H1 (cell line): ENCODE measurements around the gene RAB3A. TPM values are rescaled to one million over a fixed set of nuclear protein-coding genes. Genes with fewer than 3 reads are reported as not detected.

ENCODE experiments used
- CTCF ChIA-PET: fragments of 300-600 bp; sonication (Branson Sonifier 250); formaldehyde crosslinking; loops from one replicate; lab custom pipeline; 2021; ENCODE audit not compliant: partially characterized antibody; lab: Charles Lee
- POLR2A ChIA-PET: fragments of 300-600 bp; sonication (Branson Sonifier 250); formaldehyde crosslinking; loops from one replicate; lab custom pipeline; 2021; ENCODE audit warnings: inconsistent platforms; ENCODE audit not compliant: partially characterized antibody; lab: Charles Lee
- DNase-seq, 2 experiments: peaks; one replicate each; pipeline versions ENCODE4 v3.0.0 to v3.0.0-alpha.2; 2010 to 2022; ENCODE audit warnings: low spot score in 2 of 2, low read depth in 1 of 2, mixed read lengths in 1 of 2
- FAIRE-seq: peaks from 2 replicates; lab custom pipeline; 2011; peaks lifted over from hg19 to GRCh38; lab: Jason Lieb, UNC
- H2AFZ ChIP-seq: 2 replicates; pipeline ENCODE4 v1.8.1; 2012; ENCODE audit warnings: low read length, inconsistent platforms
- H2AK5ac ChIP-seq: 2 replicates; pipeline ENCODE4 v1.6.1; 2013; ENCODE audit warnings: low read depth, low read length
- H2BK120ac ChIP-seq: replicated peaks from 2 replicates; pipeline ENCODE3; 2013; ENCODE audit warnings: low read depth, low read length, inconsistent platforms
- H2BK12ac ChIP-seq: 2 replicates; pipeline ENCODE4 v1.6.1; 2013; ENCODE audit warnings: low read depth, low read length
- H2BK15ac ChIP-seq: 2 replicates; pipeline ENCODE4 v1.6.1; 2013; ENCODE audit warnings: low read length
- H2BK20ac ChIP-seq: 2 replicates; pipeline ENCODE4 v1.6.1; 2013; ENCODE audit warnings: low read length
- H2BK5ac ChIP-seq: 2 replicates; pipeline ENCODE4 v1.6.1; 2013; ENCODE audit warnings: low read depth, low read length
- H3K14ac ChIP-seq: 2 replicates; pipeline ENCODE4 v1.6.1; 2013; ENCODE audit warnings: inconsistent platforms; ENCODE audit not compliant: insufficient read length
- H3K18ac ChIP-seq: 2 replicates; pipeline ENCODE4 v1.6.1; 2013; ENCODE audit warnings: low read length; ENCODE audit errors: extremely low read depth
- H3K23ac ChIP-seq: 2 replicates; pipeline ENCODE4 v1.6.1; 2013; ENCODE audit warnings: inconsistent platforms; ENCODE audit not compliant: insufficient read length
- H3K23me2 ChIP-seq: 2 replicates; pipeline ENCODE4 v1.6.1; 2013; ENCODE audit warnings: low read depth, low read length
- H3K27ac ChIP-seq: 2 replicates; pipeline ENCODE4 v1.6.1; 2011; ENCODE audit warnings: low read depth, low read length, inconsistent platforms
- H3K27me3 ChIP-seq, 4 experiments: replicated peaks in 1 of 4; 1 replicate in 1 of 4; 2 replicates in 3 of 4; pipeline versions ENCODE4 v1.6.1 to v1.8.1; 2011 to 2013; ENCODE audit warnings: low read length in 3 of 4, mild to moderate bottlenecking in 3 of 4, inconsistent platforms in 2 of 4, mixed read lengths in 2 of 4, moderate library complexity in 1 of 4; ENCODE audit not compliant: control insufficient read depth in 3 of 4, insufficient read depth in 3 of 4; ENCODE audit errors: extremely low read depth in 1 of 4
- H3K36me3 ChIP-seq, 4 experiments: 2 replicates each; pipeline versions ENCODE4 v1.6.1 to v1.8.1; 2011 to 2013; ENCODE audit warnings: mild to moderate bottlenecking in 4 of 4, low read length in 3 of 4, moderate library complexity in 2 of 4, control low read depth in 1 of 4, inconsistent platforms in 1 of 4; ENCODE audit not compliant: insufficient read depth in 4 of 4, control insufficient read depth in 2 of 4
- H3K4ac ChIP-seq: replicated peaks from 2 replicates; pipeline ENCODE3; 2013; ENCODE audit warnings: low read length, low read depth, mixed read lengths, inconsistent platforms; ENCODE audit not compliant: insufficient read length
- H3K4me1 ChIP-seq, 4 experiments: replicated peaks in 1 of 4; 1 replicate in 1 of 4; 2 replicates in 3 of 4; pipeline versions ENCODE4 v1.6.1 to v1.8.1; 2011 to 2013; ENCODE audit warnings: low read length in 3 of 4, inconsistent platforms in 2 of 4, mixed read lengths in 1 of 4; ENCODE audit not compliant: insufficient read depth in 4 of 4, control insufficient read depth in 3 of 4
- H3K4me2 ChIP-seq, 2 experiments: 2 replicates each; pipeline versions ENCODE4 v1.6.1 to v1.8.1; 2011 to 2013; ENCODE audit warnings: low read depth in 2 of 2, low read length in 2 of 2, control low read depth in 1 of 2, inconsistent platforms in 1 of 2, mild to moderate bottlenecking in 1 of 2; ENCODE audit not compliant: insufficient read depth in 1 of 2
- H3K4me3 ChIP-seq, 4 experiments: fragments of 200-600, 300-600 bp in 1 of 4; sonication (generic), shearing (Covaris generic), sonication (Bioruptor Twin) in 1 of 4; 2 replicates each; pipeline versions ENCODE4 v1.5.1 to v1.8.1; 2011 to 2016; ENCODE audit warnings: low read length in 4 of 4, low read depth in 3 of 4, control low read depth in 2 of 4, inconsistent platforms in 2 of 4, mild to moderate bottlenecking in 2 of 4, mixed read lengths in 1 of 4, moderate library complexity in 1 of 4; ENCODE audit not compliant: insufficient read depth in 2 of 4; ENCODE audit errors: extremely low read depth in 1 of 4
- H3K56ac ChIP-seq: replicated peaks from 2 replicates; pipeline ENCODE3; 2013; ENCODE audit warnings: low read depth, mild to moderate bottlenecking, mixed read lengths, low read length, inconsistent platforms; ENCODE audit not compliant: insufficient read length
- H3K79me1 ChIP-seq: 2 replicates; pipeline ENCODE4 v1.6.1; 2013; ENCODE audit warnings: low read depth, low read length, control low read depth
- H3K79me2 ChIP-seq, 2 experiments: 2 replicates each; pipeline versions ENCODE4 v1.6.1 to v1.8.1; 2012 to 2013; ENCODE audit warnings: low read length in 2 of 2, mild to moderate bottlenecking in 2 of 2, inconsistent platforms in 1 of 2; ENCODE audit not compliant: insufficient read depth in 2 of 2, control insufficient read depth in 1 of 2
- H3K9ac ChIP-seq, 4 experiments: replicated peaks in 1 of 4; 1 replicate in 1 of 4; 2 replicates in 3 of 4; pipeline versions ENCODE4 v1.6.1 to v1.8.1; 2011 to 2013; ENCODE audit warnings: low read depth in 3 of 4, low read length in 3 of 4, control low read depth in 2 of 4, mild to moderate bottlenecking in 2 of 4, moderate library complexity in 2 of 4, inconsistent platforms in 1 of 4; ENCODE audit errors: extremely low read depth in 1 of 4
- H3K9me3 ChIP-seq, 2 experiments: 2 replicates each; pipeline versions ENCODE4 v1.6.1 to v1.8.1; 2012 to 2013; ENCODE audit warnings: mild to moderate bottlenecking in 2 of 2, moderate library complexity in 2 of 2, control low read depth in 1 of 2, inconsistent platforms in 1 of 2, low read depth in 1 of 2, low read length in 1 of 2, mixed read lengths in 1 of 2; ENCODE audit not compliant: insufficient read depth in 2 of 2
- H4K20me1 ChIP-seq, 2 experiments: replicated peaks in 1 of 2; 2 replicates each; pipeline versions ENCODE3 to v1.8.1; 2011 to 2013; ENCODE audit warnings: inconsistent platforms in 2 of 2, low read length in 2 of 2, mild to moderate bottlenecking in 1 of 2; ENCODE audit not compliant: insufficient read depth in 2 of 2, control insufficient read depth in 1 of 2
- H4K5ac ChIP-seq: 2 replicates; pipeline ENCODE4 v1.6.1; 2013; ENCODE audit warnings: low read length, low read depth, mixed read lengths, inconsistent platforms; ENCODE audit not compliant: insufficient read length
- H4K8ac ChIP-seq: 2 replicates; pipeline ENCODE4 v1.8.0; 2013; ENCODE audit warnings: mild to moderate bottlenecking, moderate library complexity, low read length, inconsistent platforms; ENCODE audit not compliant: insufficient read depth; ENCODE audit errors: extremely low read depth
- H4K91ac ChIP-seq: replicated peaks from 2 replicates; pipeline ENCODE3; 2013; ENCODE audit warnings: low read length, mixed read lengths, inconsistent platforms; ENCODE audit not compliant: insufficient read length
- BACH1 ChIP-seq: IDR thresholded peaks from 2 replicates; pipeline ENCODE4 v1.6.1; 2012; ENCODE audit warnings: low read length, improper control_type of control experiment
- CHD1 ChIP-seq: IDR thresholded peaks from 2 replicates; pipeline ENCODE4 v1.6.1; 2012; ENCODE audit warnings: low read depth, low read length, improper control_type of control experiment
- E2F6 ChIP-seq: IDR thresholded peaks from 2 replicates; pipeline ENCODE4 v1.6.1; 2012; ENCODE audit warnings: inconsistent platforms
- EGR1 ChIP-seq: IDR thresholded peaks from 2 replicates; pipeline ENCODE4 v1.6.1; 2011; ENCODE audit warnings: low read depth, low read length, borderline replicate concordance
- FOSL1 ChIP-seq: IDR thresholded peaks from 2 replicates; pipeline ENCODE4 v1.6.1; 2011; ENCODE audit warnings: mild to moderate bottlenecking, low read depth, low read length, moderate library complexity; ENCODE audit not compliant: insufficient read depth
- NANOG ChIP-seq: IDR thresholded peaks from 2 replicates; pipeline ENCODE4 v1.6.1; 2011; ENCODE audit warnings: low read length, low read depth, mild to moderate bottlenecking, inconsistent platforms; ENCODE audit not compliant: insufficient read depth, poor library complexity, severe bottlenecking
- PHF8 ChIP-seq: fragments of 200-600 bp; sonication (generic); conservative IDR thresholded peaks from 2 replicates; pipeline ENCODE4 v1.7.1; 2012; ENCODE audit warnings: low read depth, mild to moderate bottlenecking, inconsistent platforms, low read length, moderate library complexity
- RFX5 ChIP-seq: IDR thresholded peaks from 2 replicates; pipeline ENCODE4 v1.6.1; 2011; ENCODE audit warnings: low read depth, low read length, improper control_type of control experiment, borderline replicate concordance
- RXRA ChIP-seq: IDR thresholded peaks from 2 replicates; pipeline ENCODE4 v1.6.1; 2011; ENCODE audit warnings: low read depth, mild to moderate bottlenecking, low read length, moderate library complexity; ENCODE audit not compliant: insufficient read depth
- SP2 ChIP-seq: IDR thresholded peaks from 2 replicates; pipeline ENCODE4 v1.6.1; 2012; ENCODE audit warnings: mild to moderate bottlenecking, low read length, inconsistent platforms
- SUZ12 ChIP-seq: fragments of 200-600 bp; sonication (generic); IDR thresholded peaks from 2 replicates; pipeline ENCODE4 v1.6.1; 2012; ENCODE audit warnings: mild to moderate bottlenecking, inconsistent platforms, low read length, moderate library complexity, mixed read lengths
- TAF1 ChIP-seq: IDR thresholded peaks from 2 replicates; pipeline ENCODE4 v1.6.1; 2011; ENCODE audit warnings: mild to moderate bottlenecking, low read depth, low read length
- TBP ChIP-seq: IDR thresholded peaks from 2 replicates; pipeline ENCODE4 v1.6.1; 2011; ENCODE audit warnings: low read depth, low read length, improper control_type of control experiment
- YY1 ChIP-seq: IDR thresholded peaks from 2 replicates; pipeline ENCODE4 v1.6.1; 2011; ENCODE audit warnings: low read depth, mild to moderate bottlenecking, low read length
- WGBS, 2 experiments: shearing (Covaris generic) in 1 of 2; methylation state at CpG; one replicate each; pipeline versions ENCODE4 v1.1.6 to v1.1.7; 2013 to 2015; ENCODE audit warnings: low lambda C conversion rate in 2 of 2, mixed read lengths in 2 of 2, inconsistent platforms in 1 of 2, low coverage in 1 of 2, missing lambda C conversion rate in 1 of 2; ENCODE audit not compliant: insufficient replicate concordance in 2 of 2, insufficient coverage in 1 of 2, insufficient read length in 1 of 2; ENCODE audit errors: extremely low coverage in 1 of 2, missing lambda C conversion rate in 1 of 2; 5-methylcytosine and 5-hydroxymethylcytosine counted together
- polyA plus RNA-seq, 7 experiments: library from polyadenylated mRNA; depleted of rRNA in 3 of 7; stranded (reverse) in 5 of 7; unstranded in 2 of 7; fragments of >200 nt in 5 of 7; fragments of 200-250 nt in 2 of 7; gene quantifications; 1 replicate in 5 of 7; 2 replicates in 1 of 7; 4 replicates in 1 of 7; pipeline versions ENCODE4 v1.2.1 to v1.2.3, GENCODE V29; 2011 to 2013; ENCODE audit warnings: missing spikeins in 2 of 7, mixed read lengths in 2 of 7
- total RNA-seq: library from RNA; stranded (reverse); fragmentation: NEBNext Ultra II Directional; extraction: Animal tissue kit (Norgen Biotek cat#: 25700); gene quantifications from 2 replicates; pipeline ENCODE4 v1.2.1, GENCODE V29; 2021

The RAB3A gene
- total and polyA plus RNA-seq, 2 of the 8 experiments (the other 6 are each of a cell fraction or from before 2014, with no cell fraction given) = 13.6 to 14.2 TPM

GRCh38 chr19:18198374-18198773, 5.5 kb downstream of the RAB3A start:
- Histone ChIP-seq H4K5ac (no peak overlapping the region), H3K9me3 (no peaks in the 10 kb centered on the region), H2BK20ac (no peak overlapping the region), H2BK120ac (no peak overlapping the region), H3K79me1 (peaks cover 10% of the 10 kb centered on the region), H3K27ac (no peak overlapping the region), H3K4me3 (no peak overlapping the region), H3K18ac (no peak overlapping the region), H3K23me2 (peaks cover 12% of the 10 kb centered on the region), H2AFZ (no peak overlapping the region), H2AK5ac (no peak overlapping the region), H3K56ac (no peak overlapping the region), H3K36me3 (peaks cover 11 to 26% (median 12%) of the 10 kb centered on the region in 4 experiments; a peak in 7 of 8 replicates), H4K20me1 (peaks cover 5 to 31% of the 10 kb centered on the region in 2 experiments), H3K79me2 (peaks cover 0 to 8% of the 10 kb centered on the region in 2 experiments; a peak in 1 of 4 replicates), H2BK15ac (no peak overlapping the region), H4K91ac (no peak overlapping the region), H2BK12ac (no peak overlapping the region), H3K27me3 (no peaks in the 10 kb centered on the region; a peak in 1 of 7 replicates), H3K4me1 (peaks cover 0 to 18% (median 14%) of the 10 kb centered on the region in 4 experiments; a peak in 6 of 7 replicates), H2BK5ac (no peak overlapping the region), H3K4ac (no peak overlapping the region), H4K8ac (no peak overlapping the region), H3K14ac (no peak overlapping the region), H3K23ac (no peak overlapping the region), H3K4me2 (no peak overlapping the region), H3K9ac (no peak overlapping the region)
- CTCF ChIA-PET = interaction anchor here (0.9 to 2.1 kb wide), 4 partner anchors 23 to 123 kb away, joined by 3 to 9 read pairs (median 7); a partner anchor contains a TSS
- DNase-seq (no peak), FAIRE-seq (no peak)
- POLR2A ChIA-PET = interaction anchor here (0.6 to 0.7 kb wide), 2 partner anchors 14 to 55 kb away, joined by 3 read pairs; no protein-coding TSS in a partner anchor
- WGBS, 2 experiments = 93% methylated on average over 6 of the region's 6 CpGs; no CpG with 5 or more reads in 1 of the 2 experiments
- TF ChIP-seq BACH1 = no peak
- no peak for TF ChIP-seq SP2
- no peak for TF ChIP-seq RXRA
- no peak for TF ChIP-seq TAF1
- no peak for TF ChIP-seq RFX5
- no peak for TF ChIP-seq SUZ12
- no peak for TF ChIP-seq NANOG
- TF ChIP-seq EGR1 = no peak
- no peak for TF ChIP-seq YY1
- TF ChIP-seq PHF8 = no peak
- no peak for TF ChIP-seq E2F6
- no peak for TF ChIP-seq CHD1
- TF ChIP-seq TBP = no peak
- TF ChIP-seq FOSL1 = no peak
